Hematopoietic multipotent progenitor cell (in vitro differentiated cells): Measurements from ENCODE around the gene SLC35D2. TPM values are rescaled to one million over a fixed set of nuclear protein-coding genes. Genes with fewer than 3 reads are reported as not detected.

Experiments
- DNase-seq, 3 donors: peaks; one replicate each; pipeline ENCODE4 v3.0.0-alpha.2; 2011 to 2015; ENCODE audit warnings: low read depth in 2 of 3, low spot score in 2 of 3
- total RNA-seq: library from RNA; depleted of rRNA; stranded (reverse); fragments of >200 nt; gene quantifications from one replicate; pipeline ENCODE4 v1.2.3, GENCODE V29; 2012

SLC35D2 gene
- total RNA-seq: 19.9 TPM

DNA sequence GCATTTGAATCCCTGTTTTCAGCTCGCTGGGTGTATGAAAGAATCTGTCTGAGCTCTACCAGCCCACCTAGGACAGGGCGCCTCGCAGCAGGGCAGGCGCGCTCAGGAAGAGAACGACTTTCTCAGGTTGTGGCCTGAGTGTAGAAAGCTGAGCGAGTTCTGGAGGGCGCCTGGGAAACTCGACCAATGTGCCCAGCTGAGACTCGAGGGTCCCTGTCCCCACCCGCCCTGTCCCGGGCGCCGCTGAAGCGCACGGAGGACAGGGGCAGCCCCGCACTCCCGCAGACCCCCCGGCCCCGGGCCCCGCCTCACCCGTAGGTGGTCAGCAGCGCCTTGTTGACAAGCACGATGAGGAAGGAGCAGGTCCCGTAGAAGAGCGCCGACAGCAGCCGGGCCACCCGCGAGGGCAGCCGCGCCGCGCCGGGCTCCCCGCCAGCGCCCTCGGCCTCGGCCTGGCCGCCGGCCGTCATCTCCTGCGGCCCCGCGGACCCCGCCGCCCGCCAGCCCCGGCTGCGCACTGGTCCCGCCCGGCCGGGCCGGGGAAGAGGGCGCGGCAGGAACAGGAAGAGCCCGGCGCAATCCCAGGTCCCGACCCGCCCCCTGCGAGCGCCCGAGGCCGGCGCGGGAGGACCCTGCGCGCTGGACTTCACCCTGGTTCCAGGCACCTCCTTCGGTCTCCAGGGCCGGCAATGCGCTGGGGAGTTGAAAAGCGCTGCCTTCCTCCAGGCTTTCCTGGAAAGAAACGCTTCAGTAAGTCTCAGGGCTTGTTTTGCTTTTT is at the start of gene SLC35D2:
Gene SLC35D2, minus strand, starts transcription at position 547 of the 778 bp plus-strand sequence. Its CDS starts 77 bp downstream, at position 470.
- peak in 2 of 3 donors; percentile 17 to 34 for DNase-seq

DNA sequence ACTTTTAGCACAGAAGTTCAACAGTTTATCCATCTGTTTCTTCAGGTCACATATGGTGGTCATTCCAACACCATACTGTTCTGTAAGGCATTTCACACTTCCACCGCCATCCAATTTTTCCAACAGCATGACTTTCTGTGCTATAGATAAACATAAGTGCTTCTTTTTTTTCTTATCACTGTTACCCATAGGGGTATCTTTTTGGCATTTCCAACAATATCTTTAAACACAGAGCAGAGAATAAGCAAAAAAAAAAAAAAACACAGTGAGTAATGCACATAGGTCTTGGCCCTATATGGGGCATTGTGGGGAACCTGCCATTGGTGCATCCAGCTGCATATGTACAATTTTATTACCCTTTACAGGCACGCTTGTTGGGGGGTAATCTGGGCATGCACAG is 46.9 kb upstream of the SLC35D2 start:
- DNase-seq: no peak

DNA sequence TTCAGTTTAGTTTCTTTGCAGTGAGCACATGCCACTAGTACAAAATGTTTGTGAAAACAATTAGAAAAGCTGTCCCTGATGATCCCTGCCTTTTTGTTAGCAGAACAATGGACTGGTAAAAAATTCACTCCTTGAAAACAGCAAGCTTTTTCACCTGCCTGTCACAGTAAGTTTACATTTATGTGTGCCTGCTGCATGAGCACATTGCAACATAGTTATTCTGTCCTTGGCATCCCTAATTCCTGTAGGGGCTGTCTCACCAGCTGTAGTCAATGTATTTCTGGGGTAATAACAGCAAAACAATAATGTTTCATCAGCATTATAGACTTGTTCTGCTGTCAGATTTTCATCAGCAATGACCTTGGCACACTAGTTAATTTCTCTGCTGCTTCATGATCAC is 46.2 kb upstream of the SLC35D2 start:
- DNase-seq: no peak

DNA sequence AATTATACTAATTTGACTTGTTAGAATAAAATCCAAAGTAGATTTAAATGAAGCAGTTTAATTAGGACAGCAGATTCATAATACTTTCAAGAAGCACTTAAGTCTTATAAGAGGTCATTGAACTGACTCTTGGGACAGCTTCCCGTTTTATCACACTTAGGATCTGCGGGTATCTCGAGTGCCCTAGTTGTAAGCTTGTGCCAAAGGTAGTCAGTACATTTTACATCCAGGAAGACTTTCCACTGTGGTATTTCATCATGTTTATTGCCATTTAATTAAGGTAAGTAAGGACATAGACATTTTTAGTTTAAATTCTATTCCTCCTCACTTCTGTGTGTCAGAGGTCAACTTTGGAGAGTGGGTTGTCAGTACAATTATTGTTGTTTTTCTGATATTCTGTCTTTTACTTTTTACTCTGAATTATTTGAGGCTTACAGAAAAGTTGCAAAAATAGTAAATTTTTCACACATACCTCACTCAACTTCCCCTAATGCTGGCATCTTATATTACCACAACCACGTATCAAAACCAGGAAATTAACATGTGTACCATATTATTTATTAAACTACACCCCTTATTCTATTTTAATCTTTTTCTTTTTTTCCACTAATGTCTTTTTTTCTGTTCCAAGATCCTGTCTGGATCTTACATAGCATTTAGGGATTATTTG is 42.1 kb upstream of the SLC35D2 start:
- no peak for DNase-seq

DNA sequence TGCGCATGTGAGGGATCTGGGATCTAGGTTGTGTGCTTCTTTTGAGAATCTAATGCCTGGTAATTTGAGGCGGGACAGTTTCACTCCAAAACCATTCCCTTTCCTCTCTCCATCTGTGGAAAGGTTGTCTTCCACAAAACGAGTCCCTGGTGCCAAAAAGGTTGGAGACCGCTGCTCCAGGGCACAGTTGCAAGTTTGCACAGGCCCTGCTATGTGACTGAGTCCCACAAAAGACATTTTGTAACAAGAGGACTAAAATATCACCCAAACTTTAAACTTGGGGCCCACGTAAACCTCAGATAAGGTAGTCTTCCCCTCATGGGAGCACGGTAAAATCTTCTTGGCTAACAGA is 40.5 kb upstream of the SLC35D2 start:
- no peak for DNase-seq

DNA sequence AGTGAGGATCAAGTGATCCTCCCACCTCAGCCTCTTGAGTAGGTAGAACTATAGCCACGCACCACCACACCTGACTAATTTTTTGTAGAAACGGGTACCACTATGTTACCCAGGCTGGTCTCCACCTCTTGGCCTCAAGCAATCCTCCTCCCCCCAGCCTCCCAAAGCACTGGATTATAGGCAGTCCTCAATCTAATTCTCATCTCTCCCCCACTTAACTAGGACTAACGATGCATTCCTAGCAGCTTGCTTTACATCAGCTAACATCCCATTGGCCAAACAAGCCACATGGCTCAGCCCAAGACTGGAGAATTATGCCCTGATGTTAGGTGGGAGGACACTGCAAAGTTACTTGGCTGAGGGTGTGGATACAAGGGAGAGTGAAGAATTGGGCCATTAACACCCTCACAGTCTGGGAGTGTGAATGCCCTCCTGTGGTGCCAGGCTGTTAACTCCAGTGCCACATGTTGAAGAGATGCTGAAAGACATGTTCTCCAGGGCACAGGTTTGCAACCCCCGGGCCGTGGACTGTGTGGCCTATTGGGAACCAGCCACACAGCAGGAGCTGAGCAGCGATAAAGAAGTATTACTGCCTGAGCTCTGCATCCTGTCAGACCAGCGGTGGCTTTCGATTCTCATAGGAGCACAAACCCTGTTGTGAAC is 39.9 kb upstream of the SLC35D2 start:
- no peak for DNase-seq

DNA sequence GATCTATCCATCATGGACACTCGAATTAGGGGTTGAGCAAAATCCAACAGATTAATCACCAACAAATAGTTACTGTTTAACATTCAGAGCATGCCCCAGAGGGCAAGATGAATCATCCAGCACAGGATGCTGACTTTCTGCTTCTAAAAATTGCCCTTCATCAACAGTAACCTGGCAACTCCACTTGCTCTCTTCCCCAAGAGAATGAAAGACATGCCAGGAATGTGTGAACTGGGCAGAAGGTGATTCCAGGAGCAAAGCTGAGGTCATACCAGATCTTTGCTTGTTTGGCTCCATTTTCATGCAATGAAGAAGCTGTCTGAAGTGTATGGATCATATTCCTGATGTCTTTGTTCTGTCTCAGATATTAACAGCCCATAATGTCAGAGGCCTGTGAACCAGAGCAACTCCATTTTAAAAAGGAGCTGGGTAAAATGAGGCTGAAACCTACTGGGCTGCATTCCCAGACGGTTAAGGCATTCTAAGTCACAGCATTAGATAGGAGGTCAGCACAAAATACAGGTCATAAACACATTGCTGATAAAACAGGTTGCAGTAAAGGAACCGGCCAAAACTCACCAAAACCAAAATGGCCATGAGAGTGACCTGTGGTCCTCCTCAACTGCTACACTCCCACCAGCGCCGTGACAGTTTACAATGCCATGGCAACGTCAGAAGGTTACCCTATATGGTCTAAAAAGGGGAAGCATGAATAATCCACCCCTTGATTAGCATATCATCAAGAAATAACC is 37.1 kb upstream of the SLC35D2 start:
- DNase-seq: peak in 2 of 3 donors; percentile 69

DNA sequence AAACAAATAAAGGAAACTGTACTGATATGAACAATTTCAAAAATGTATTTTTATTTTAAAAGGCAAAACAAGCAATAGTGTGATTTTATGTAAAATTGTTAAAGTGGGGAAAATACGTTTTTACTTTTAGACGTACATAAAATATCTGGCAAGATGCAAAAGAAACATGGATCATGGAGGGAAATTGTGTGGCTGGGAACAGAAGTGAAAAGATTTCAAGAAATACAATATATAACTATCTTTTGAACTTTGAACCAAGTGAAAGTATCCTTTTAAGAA is 36.1 kb upstream of the SLC35D2 start:
- no peak for DNase-seq

DNA sequence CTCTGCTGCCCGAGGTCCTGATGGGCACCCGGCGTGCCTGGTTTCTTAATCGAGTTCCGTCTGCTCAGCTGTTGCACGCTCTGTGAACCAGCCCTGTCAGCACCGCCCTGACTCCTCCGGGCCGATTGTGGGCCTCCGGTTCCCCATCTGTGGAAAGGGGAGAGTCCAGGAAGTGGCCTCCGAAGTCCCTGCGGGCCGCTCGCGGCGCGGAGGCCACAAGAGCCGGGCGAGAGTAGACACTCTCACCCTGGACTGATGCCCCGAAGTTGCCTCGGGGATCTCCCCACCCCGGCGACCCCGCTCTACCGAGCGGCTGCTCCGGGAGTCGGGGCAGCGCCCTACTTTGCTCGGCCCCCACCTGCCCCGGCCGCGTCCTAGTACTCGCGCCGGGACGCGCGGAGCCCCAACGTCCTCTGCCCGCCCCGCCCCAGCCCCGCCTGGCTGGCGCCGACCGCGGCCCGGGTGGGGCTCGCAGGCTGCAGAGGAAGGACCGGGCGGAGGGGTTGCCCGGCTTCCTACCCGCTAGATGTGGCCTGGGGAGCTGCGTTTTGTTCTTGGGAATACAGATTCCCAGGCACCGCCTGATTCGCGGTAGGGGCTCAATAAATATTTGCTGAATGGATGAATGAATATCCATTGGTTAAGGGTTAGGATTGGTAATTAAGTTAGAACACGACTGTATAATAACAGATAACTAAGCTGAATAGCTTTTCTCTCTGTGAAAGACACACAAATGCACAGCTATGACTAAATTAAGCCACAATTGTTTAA is 35.6 kb upstream of the SLC35D2 start:
- DNase-seq: peak; percentile 33 to 72 (median 68)

DNA sequence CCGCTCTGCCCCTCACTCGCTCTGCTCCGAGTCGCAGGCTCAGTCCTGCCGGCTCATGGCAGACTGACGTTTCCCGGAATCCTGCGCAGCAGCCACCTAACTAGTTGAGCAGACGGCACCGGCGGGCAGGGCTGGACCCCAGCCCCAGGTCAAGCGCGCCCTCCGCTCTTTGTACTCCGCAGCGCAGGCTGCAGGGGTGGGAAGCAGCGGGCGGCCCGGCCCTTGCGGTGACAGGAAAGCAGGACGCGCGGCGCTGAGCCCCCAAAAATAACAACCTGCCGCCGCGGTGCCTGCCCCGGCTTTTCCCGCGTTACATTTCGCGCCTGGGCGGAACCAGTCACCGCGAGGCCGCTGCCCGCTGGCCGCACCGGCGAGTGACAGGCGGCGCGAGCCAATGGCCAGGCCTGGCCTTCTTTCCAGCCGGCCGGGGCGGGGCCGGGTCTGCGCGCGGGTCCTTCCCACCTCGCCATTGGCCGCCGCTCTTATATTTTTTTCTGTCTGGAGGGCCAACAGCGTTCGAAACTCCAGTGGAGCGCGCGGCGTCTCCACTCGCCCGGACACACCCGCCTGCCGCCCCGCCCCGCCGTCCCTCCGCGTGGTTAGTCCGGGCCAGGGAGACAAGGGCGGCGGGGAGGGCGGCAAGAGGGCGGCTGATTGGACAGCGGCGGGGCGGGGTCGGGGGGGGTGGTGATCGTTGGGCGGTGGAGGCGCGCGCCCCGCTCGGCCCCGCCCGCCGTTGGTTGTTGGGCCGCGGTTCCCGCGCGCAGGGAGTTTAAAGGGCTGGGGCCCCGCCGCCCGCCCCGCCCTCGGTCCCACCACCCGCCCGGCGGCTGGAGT is 34.8 kb upstream of the SLC35D2 start, which contains the start of gene ZNF367:
Gene ZNF367, minus strand, starts transcription at position 288 of the 837 bp plus-strand sequence. CDS start 338 bp downstream, outside the sequence.
- DNase-seq: peak; percentile 79 to 99 (median 98)

DNA sequence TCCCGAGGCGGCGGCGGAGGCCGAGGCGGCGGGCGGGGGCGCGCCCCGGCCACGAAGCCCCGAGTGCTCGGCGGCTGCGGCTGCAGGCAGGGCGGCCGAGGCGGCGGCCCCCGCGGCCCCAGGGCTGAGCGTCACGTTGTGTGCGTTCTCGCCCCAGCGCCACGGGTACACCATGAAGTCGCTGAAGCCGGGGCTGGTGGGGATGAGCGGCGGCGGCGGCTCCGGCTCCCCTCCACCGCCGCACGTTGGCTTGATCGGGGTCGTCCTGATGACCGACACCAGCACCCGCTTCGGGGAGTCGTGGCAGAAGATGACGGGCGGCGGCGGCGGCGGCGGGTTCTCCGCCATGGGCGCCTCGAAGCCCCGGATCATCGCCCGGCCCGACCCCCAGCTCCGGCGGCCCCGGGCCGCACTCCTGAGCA is 34.2 kb upstream of the SLC35D2 start:
- DNase-seq: peak in 2 of 3 donors; percentile 28 to 34

DNA sequence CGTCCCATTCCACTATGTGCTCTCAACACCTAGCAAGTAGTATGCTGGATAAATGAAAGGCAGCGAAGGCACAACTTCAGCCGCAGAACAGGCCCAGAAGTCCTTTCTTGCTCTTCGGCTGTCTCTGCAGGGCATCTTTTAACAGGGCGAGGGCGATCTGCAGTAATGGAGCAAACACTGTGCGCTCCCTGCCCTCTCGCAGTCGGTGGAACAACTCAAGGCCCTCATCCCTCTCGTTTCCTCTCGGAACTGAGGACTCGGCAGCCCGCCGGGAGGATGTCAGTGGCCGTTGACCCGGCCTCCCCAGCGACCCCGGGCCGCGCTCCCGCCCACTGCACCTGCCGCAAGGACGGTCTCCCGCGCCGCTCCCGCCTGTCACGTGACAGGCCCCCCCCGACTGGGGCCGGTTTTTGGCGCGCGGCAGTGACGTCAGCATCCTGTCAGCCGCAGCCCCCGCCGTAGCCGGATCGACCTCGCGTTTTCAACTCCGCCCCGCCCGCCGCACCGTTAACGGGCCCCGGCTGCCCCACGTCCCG is 33.6 kb upstream of the SLC35D2 start:
- DNase-seq: peak; percentile 85 to 88 (median 86)

DNA sequence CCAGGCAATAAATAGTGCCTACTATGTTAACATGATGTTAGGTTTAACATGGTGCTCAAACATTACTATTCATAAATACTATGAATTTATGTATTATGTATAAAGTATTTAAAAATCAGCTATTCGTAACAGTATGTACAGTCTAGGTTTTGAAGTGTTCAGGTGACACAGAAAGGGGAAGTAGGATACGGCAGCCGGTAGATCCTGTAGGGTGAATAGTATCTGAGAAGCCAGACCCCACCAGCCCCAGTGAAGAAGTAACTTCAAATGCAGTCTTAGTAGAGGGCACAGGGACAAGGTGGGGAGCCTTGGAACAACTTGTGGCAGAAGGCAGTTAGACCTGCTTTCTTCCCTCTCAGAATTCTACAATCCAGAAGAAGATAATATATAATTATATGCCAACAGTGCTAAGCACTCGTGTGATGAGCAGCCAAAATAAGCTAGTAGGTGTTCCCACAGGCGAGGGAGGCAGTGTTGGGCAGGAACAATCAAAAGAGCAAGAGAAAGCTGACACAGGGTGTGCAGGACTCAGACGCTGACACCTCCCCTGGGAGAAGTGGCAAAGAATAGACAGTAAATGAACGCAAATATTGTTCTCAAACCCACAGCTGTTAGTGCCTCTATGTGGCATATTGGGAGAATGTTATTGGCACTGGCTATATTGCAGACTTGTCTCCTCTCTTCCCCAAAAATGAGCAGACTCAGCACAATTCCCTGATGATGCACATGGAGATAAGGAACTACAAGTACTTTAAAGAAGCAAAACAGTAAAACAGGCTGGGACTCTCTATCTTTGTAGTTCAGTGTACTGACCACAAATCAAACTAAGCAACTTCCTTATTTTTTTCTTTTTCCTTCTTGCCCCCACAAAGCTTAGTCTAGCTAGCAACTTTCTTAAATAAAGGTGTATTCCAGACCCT is 30.1 kb upstream of the SLC35D2 start:
- DNase-seq: peak in 2 of 3 donors; percentile 54 to 69

DNA sequence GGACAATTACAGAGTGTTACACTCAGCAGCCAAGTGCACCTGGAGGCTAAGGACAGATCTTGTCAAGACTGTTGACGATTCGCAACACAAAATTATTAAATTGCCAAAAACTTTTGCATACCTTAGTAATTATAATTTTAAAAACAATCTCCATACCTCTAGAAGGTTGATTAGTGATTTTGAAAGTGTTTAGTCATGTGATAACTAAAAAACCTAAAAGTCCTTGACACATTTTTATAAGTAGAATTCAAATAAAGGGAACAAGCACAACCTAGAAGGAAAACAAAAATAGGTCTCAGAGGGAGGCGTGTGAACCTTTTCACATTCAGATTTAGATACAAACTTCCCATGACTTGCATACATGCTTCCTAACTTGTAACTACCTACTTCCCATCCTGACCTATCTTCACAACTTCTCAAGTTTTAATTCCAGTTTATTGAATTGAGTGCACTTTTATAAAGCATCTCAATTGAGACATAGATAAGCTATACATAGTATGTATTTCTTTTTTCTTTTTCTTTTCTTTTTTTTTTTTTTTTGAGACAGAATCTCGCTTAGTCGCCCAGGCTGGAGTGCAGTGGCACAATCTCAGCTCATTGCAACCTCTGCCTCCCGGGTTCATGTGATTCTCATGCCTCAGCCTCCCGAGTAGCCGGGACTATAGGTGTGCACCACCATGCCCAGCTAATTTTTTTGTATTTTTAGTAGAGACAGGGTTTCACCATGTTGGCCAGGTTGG is 28.8 kb upstream of the SLC35D2 start:
- DNase-seq: no peak

DNA sequence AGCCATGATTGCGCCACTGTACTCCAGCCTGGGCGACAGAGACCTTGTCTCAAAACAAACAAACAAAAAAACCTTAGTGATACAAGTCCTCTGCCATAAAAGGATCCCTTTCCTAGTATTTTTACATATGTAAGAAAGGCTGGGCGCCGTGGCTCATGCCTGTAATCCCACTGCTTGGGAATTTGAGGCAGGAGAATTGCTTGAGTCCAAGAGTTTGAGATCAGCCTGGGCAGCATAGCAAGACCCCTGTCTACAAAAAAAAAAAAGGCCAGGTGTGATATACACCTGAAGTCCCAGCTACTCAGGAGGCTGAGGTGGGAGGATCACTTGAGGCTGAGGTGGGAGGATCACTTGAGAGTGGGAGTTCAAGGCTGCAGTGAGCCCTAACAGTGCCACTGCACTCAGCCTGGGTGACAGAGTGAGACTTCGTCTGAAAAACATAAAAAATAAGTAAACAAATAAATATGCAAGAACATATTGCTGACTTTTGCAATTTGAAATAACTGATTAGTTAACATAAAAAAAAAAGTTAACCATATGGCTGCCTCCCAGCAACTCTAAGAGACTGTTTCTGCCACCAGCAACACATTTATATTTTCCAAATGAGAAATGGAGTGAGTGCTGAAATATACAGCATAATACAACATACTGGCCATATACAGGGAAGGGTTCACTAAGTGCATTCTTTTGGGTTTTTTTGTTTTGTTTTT is 27.8 kb upstream of the SLC35D2 start:
- DNase-seq: no peak

DNA sequence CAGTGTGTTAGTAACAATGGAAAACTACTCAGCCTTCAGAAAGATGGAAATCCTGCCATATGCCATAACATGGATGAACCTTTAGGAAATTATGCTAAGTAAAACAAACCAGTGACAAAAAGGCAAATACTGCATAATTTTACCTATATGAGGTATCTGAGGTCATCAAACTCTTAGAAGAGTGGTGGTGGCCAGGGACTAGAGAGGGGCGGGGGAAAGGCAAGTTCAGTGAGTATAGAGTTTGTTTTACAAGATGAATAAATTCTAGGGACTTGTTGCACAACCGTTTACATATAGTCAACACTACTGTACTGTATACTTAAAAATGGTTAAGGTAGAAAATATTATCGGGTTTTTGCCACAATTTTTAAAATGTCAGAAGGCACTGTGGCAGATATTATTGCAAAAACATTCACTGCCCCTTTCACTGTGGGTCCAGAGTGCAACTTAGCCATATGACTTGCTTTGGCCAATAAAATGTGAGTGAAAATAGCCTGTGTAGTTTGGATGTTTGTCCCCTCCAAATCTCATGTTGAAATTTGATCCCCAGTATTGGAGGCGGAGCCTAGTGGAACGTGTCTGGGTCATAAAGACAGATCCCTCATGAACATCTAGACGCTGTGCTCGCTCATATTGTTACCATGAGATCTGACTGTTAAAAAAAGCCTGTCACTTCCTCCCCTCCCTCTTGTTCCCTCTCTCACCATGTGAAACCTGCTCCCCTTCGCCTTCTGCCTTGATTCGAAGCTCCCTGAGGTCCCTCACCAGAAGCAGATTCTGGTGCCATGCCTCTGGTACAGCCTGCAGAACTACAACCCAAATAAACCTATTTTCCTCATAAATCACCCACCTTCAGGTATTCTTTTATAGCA is 25.1 kb upstream of the SLC35D2 start:
- no peak for DNase-seq
